A549 treated with RU486 at 1 μM for 4 hours (cell line): ENCODE measurements around the gene NT5E. TPM values are rescaled to one million over a fixed set of nuclear protein-coding genes. Genes with fewer than 3 reads are reported as not detected.

Experiments used
- total RNA-seq: library from RNA; stranded (reverse); fragments of 200-300 nt; extraction: Qiagen RNA extraction; gene quantifications from 5 replicates; pipeline ENCODE4 v1.2.3, GENCODE V29; 2022; ENCODE audit warnings: low read depth

NT5E gene
- total RNA-seq, result 20.4 to 42.9 TPM (median 36.6 TPM) in 5 replicates

GRCh38 chr6:85449818-85450759 is at the start of gene NT5E:
TSS of gene NT5E (plus strand) at chr6:85450083. CDS start at chr6:85450140, 57 bp downstream.

Other genes starting within 250 kb of the NT5E start
- 21.6 to 44.1 TPM (median 35.1 TPM) in 5 replicates for gene SNX14, start 143.8 kb downstream of the NT5E start, total RNA-seq
- gene SYNCRIP, start 192.8 kb downstream of the NT5E start, total RNA-seq, result 95.1 to 144 TPM (median 131 TPM) in 5 replicates